GM21723 (cell line): ENCODE measurements around the gene HPDL.
A peak's percentile ranks its signal among the peaks of the same experiment; 100 is the strongest.
"Not testable (repeated sequence)": the region's sequence is repeated elsewhere in the genome, so short reads cannot be mapped to it uniquely, and the experiment has no call there.

Source experiments
- ATAC-seq: cut with Tn5 transposase; IDR thresholded peaks from one replicate; pipeline ENCODE4 v1.9.1; 2021; ENCODE audit warnings: mild to moderate bottlenecking, moderate library complexity; ENCODE audit not compliant: unreplicated experiment

Gene HPDL

GRCh38 chr1:45326627-45327623, at the start of gene HPDL:
HPDL (plus strand) TSS chr1:45326895; CDS start chr1:45327149, 254 bp downstream.
- ATAC-seq = no peak

GRCh38 chr1:45282351-45282750, 44.3 kb upstream of the HPDL start:
- no peak for ATAC-seq

GRCh38 chr1:45284858-45285257, 41.8 kb upstream of the HPDL start:
- ATAC-seq = not testable (repeated sequence)

GRCh38 chr1:45286521-45286920, 40.2 kb upstream of the HPDL start:
- ATAC-seq = not testable (repeated sequence)

- not testable (repeated sequence) for ATAC-seq
Measured at GRCh38 chr1:45291002-45291401, 35.7 kb upstream of the HPDL start.

- no peak for ATAC-seq
Measured at GRCh38 chr1:45291716-45292115, 35.0 kb upstream of the HPDL start.

GRCh38 chr1:45297666-45298356, 28.9 kb upstream of the HPDL start:
- ATAC-seq = no peak

- ATAC-seq = no peak
Measured at GRCh38 chr1:45299296-45299695, 27.4 kb upstream of the HPDL start.

GRCh38 chr1:45299981-45300668, 26.6 kb upstream of the HPDL start:
- ATAC-seq = no peak

- no peak for ATAC-seq
Measured at GRCh38 chr1:45300669-45300997, 26.1 kb upstream of the HPDL start.

GRCh38 chr1:45302505-45303150, 24.1 kb upstream of the HPDL start:
- ATAC-seq = no peak

GRCh38 chr1:45303520-45304310, 23.0 kb upstream of the HPDL start:
- ATAC-seq = peak; percentile 64

- no peak for ATAC-seq
Measured at GRCh38 chr1:45304311-45305081, 22.2 kb upstream of the HPDL start.

- ATAC-seq = no peak
Measured at GRCh38 chr1:45305231-45305630, 21.5 kb upstream of the HPDL start.

- no peak for ATAC-seq
Measured at GRCh38 chr1:45306319-45306718, 20.4 kb upstream of the HPDL start.

GRCh38 chr1:45306905-45307304, 19.8 kb upstream of the HPDL start:
- no peak for ATAC-seq

GRCh38 chr1:45314266-45314665, 12.4 kb upstream of the HPDL start:
- ATAC-seq = no peak

- ATAC-seq = no peak
Measured at GRCh38 chr1:45317166-45317565, 9.5 kb upstream of the HPDL start.

GRCh38 chr1:45319761-45320160, 6.9 kb upstream of the HPDL start:
- no peak for ATAC-seq
